Choroid plexus epithelial cell (primary cell): ENCODE measurements around the gene PRAME.
"Not testable (repeated sequence)": the region's sequence is repeated elsewhere in the genome, so short reads cannot be mapped to it uniquely, and the experiment has no call there.

Source experiments
- DNase-seq: peaks from one replicate; pipeline ENCODE4 v3.0.0-alpha.2; 2010; ENCODE audit warnings: low read depth
- H3K4me3 ChIP-seq: 2 replicates; pipeline ENCODE4 v1.5.1; 2011; ENCODE audit warnings: low read depth, mild to moderate bottlenecking, control low read depth, low read length, moderate library complexity
- CTCF ChIP-seq: conservative IDR thresholded peaks from 2 replicates; pipeline ENCODE4 v1.5.1; 2011; ENCODE audit warnings: low read depth, mild to moderate bottlenecking, control low read depth, inconsistent platforms, low read length, moderate library complexity

The PRAME gene

DNA sequence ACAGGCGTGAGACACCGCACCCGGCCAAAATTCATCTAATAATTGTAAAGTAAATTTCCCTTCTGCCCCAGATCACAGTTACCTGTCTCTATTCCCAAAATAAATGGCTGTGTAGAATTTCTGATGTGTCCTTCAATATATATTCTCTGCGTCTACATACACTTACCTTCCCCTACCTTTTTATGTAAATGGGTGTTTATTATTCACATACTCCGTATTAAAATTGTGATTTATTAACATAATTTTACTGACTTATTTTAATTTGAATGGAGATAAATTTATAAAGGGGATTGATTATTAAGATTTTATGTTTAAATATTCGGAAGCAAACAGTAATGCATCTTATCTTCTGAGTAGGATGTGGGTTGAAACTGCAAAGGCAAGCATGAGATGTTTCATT, 22.6 kb downstream of the PRAME start:
- H3K4me3 ChIP-seq: no peak overlapping the region
- no peak for TF ChIP-seq CTCF
- DNase-seq: no peak

DNA sequence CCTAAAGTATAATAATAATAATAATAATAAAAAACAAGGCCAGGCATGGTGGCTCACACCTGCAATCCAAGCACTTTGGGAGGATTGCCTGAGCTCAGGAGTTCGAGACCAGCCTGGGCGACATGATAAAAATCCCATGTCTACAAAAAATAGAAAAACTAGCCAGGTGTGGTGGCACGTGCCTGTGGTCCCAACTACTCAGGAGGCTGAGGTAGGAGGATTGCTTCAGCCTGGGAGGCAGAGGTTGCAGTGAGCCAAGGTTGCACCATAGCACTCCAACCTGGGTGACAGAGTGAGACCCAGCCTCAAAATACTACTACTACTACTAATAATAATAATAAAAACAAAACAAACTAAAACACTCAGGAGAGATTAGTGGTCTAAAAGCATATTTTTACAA, 23.4 kb downstream of the PRAME start:
- no peak for TF ChIP-seq CTCF
- H3K4me3 ChIP-seq: no peak overlapping the region
- no peak for DNase-seq

GRCh38 chr22:22534604-22535415, 24.3 kb downstream of the PRAME start:
- no peak overlapping the region for H3K4me3 ChIP-seq
- TF ChIP-seq CTCF: no peak
- DNase-seq: no peak

GRCh38 chr22:22533863-22534262, 25.2 kb downstream of the PRAME start:
- TF ChIP-seq CTCF: no peak
- DNase-seq: no peak
- no peak overlapping the region for H3K4me3 ChIP-seq

DNA sequence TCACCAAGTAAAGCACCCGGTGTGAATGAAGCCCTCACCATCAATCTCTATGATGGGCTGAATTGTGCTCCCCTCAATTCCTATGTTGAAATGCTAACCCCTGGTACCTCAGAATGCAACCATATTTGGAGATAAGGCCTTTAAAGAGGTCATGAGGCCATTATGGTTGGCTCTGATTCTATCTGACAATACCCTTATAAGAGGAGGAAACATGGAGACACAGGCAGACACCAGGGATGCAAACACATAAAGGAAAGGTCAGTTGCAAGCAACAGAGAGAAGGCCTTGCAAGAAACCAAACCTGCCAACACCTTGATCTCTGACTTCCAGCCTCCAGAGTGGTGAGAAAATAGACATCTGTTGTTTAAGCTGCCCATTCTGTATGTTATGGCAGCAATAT, 25.6 kb downstream of the PRAME start:
- H3K4me3 ChIP-seq: no peak overlapping the region
- DNase-seq: no peak
- TF ChIP-seq CTCF: no peak

DNA sequence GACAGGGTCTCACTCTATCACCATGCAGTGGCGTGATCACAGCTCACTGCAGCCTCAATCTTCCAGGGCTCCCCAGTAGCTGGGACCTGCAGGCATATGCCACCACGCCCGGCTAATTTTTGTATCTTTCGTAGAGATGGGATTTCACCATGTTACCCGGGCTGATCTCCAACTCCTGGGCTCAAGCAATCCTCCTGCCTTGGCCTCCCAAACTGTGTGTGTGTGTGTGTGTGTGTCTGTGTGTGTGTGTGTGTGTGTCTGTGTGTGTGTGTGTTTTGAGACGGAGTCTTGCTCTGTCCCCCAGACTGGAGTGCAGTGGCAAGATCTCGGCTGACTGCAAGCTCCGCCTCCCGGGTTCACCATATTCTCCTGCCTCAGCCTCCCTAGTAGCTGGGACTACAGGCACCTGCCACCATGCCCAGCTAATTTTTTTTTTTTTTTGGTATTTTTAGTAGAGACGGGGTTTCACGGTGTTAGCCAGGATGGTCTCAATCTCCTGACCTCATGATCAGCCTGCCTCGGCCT, 26.5 kb downstream of the PRAME start:
- not testable (repeated sequence) for DNase-seq, H3K4me3 ChIP-seq

- DNase-seq: no peak
- no peak for TF ChIP-seq CTCF
- no peak overlapping the region for H3K4me3 ChIP-seq
Measured at GRCh38 chr22:22531770-22532546, 27.1 kb downstream of the PRAME start.
